GM18517 (cell line): Measurements from ENCODE around the gene PTH2.
"Not testable (repeated sequence)": the region's sequence is repeated elsewhere in the genome, so short reads cannot be mapped to it uniquely, and the experiment has no call there.

Experiments used
- ATAC-seq: cut with Tn5 transposase; IDR thresholded peaks from one replicate; pipeline ENCODE4 v1.9.1; 2021; ENCODE audit warnings: mild to moderate bottlenecking, moderate library complexity; ENCODE audit not compliant: unreplicated experiment

PTH2 gene

GRCh38 chr19:49448432-49448786, 25.2 kb upstream of the PTH2 start:
- ATAC-seq = no peak

- no peak for ATAC-seq
Measured at GRCh38 chr19:49447485-49448431, 24.5 kb upstream of the PTH2 start.

- ATAC-seq = no peak
Measured at GRCh38 chr19:49445997-49446396, 22.8 kb upstream of the PTH2 start.

- ATAC-seq = not testable (repeated sequence)
Measured at GRCh38 chr19:49444100-49444700, 21.0 kb upstream of the PTH2 start.

GRCh38 chr19:49443366-49444099, 20.3 kb upstream of the PTH2 start:
- peak; percentile 76 for ATAC-seq

GRCh38 chr19:49442771-49443365, 19.6 kb upstream of the PTH2 start:
- ATAC-seq = no peak

GRCh38 chr19:49442354-49442753, 19.1 kb upstream of the PTH2 start:
- no peak for ATAC-seq

GRCh38 chr19:49441960-49442350, 18.7 kb upstream of the PTH2 start:
- no peak for ATAC-seq

GRCh38 chr19:49441210-49441959, 18.1 kb upstream of the PTH2 start, which contains the start of gene SLC17A7:
SLC17A7 (minus strand) TSS chr19:49441527; CDS start chr19:49441379, 148 bp downstream.
- ATAC-seq = no peak

GRCh38 chr19:49440439-49441209, 17.4 kb upstream of the PTH2 start:
- no peak for ATAC-seq

GRCh38 chr19:49439836-49440235, 16.6 kb upstream of the PTH2 start:
- ATAC-seq = no peak

GRCh38 chr19:49438261-49438660, 15.0 kb upstream of the PTH2 start:
- ATAC-seq = no peak

GRCh38 chr19:49437231-49437630, 14.0 kb upstream of the PTH2 start:
- no peak for ATAC-seq

- ATAC-seq = no peak
Measured at GRCh38 chr19:49436381-49437017, 13.3 kb upstream of the PTH2 start.

GRCh38 chr19:49435670-49436069, 12.4 kb upstream of the PTH2 start:
- ATAC-seq = no peak

GRCh38 chr19:49434907-49435583, 11.8 kb upstream of the PTH2 start:
- no peak for ATAC-seq

- ATAC-seq = no peak
Measured at GRCh38 chr19:49433240-49433901, 10.1 kb upstream of the PTH2 start.
